Testis (tissue), 3 donors: Measurements from ENCODE around the gene DPEP2. TPM values are rescaled to one million over a fixed set of nuclear protein-coding genes. Genes with fewer than 3 reads are reported as not detected.

Experiments used
- DNase-seq: peaks from one replicate; pipeline ENCODE4 v3.0.0-alpha.2; 2019
- H3K27ac ChIP-seq, 2 donors: fragments of 200-600 bp; sonication (generic); one replicate each; pipeline ENCODE4 v1.5.1; 2019
- H3K27me3 ChIP-seq: fragments of 200-600 bp; sonication (generic); one replicate; pipeline ENCODE4 v1.5.1; 2019
- H3K36me3 ChIP-seq: fragments of 200-600 bp; sonication (generic); one replicate; pipeline ENCODE4 v1.5.1; 2017; ENCODE audit warnings: low read depth; ENCODE audit errors: missing control alignments
- H3K4me1 ChIP-seq: fragments of 200-600 bp; sonication (generic); one replicate; pipeline ENCODE4 v1.5.1; 2019
- H3K4me3 ChIP-seq, 2 donors: fragments of 200-600 bp; sonication (generic); one replicate each; pipeline ENCODE4 v1.5.1; 2017 to 2019
- H3K9me3 ChIP-seq: fragments of 200-600 bp; sonication (generic); one replicate; pipeline ENCODE4 v1.5.1; 2017
- CTCF ChIP-seq, 3 experiments: fragments of 450-650 bp in 2 of 3; fragments of 200-600 bp in 1 of 3; sonication (generic) in 1 of 3; IDR thresholded peaks; one replicate each; pipeline ENCODE4 v1.5.1; 2016 to 2019; ENCODE audit warnings: antibody characterized with exemption in 3 of 3, mild to moderate bottlenecking in 2 of 3, moderate library complexity in 1 of 3
- POLR2A ChIP-seq: fragments of 450-650 bp; IDR thresholded peaks from one replicate; pipeline ENCODE4 v1.6.1; 2017; ENCODE audit warnings: antibody characterized with exemption, mild to moderate bottlenecking, moderate library complexity
- WGBS, 2 donors: methylation state at CpG; one replicate each; pipeline ENCODE4 v1.1.5; 2018; 5-methylcytosine and 5-hydroxymethylcytosine counted together
- intact Hi-C: fragments of 100-400 bp; cut with DNase I; formaldehyde crosslinking; loops from one replicate; pipeline ENCODE4 v1.15.1; 2023; ENCODE audit warnings: low total_unique reads
- polyA plus RNA-seq: library from polyadenylated mRNA; stranded (reverse); fragments of 350-450 nt; fragmentation: Illumina TruSeq; extraction: RNeasy Lipid Tissue Mini Kit (QIAGEN cat#74804); gene quantifications from one replicate; pipeline ENCODE4 v1.2.3, GENCODE V29; 2014; ENCODE audit warnings: low read depth, low replicate concordance; ENCODE audit not compliant: insufficient read depth
- total RNA-seq, 2 donors: library from RNA; depleted of rRNA; stranded (reverse); fragments of >200 nt; gene quantifications; one replicate each; pipeline ENCODE4 v1.2.3, GENCODE V29; 2016

DPEP2 gene
- total and polyA plus RNA-seq, 3 donors from 2014 or later = 2.7 to 5.9 (median 3.0) TPM

GRCh38 chr16:68028996-68029395 lies 29.7 kb upstream of the DPEP2 start:
- WGBS, 2 donors = 90 to 96% methylated on average over 3 of the region's 3 CpGs
- H3K36me3 ChIP-seq = no peaks in the 10 kb centered on the region
- intact Hi-C loops = no loop called here
- DNase-seq = no peak
- H3K9me3 ChIP-seq = no peaks in the 10 kb centered on the region
- no peak overlapping the region for H3K4me3 ChIP-seq
- no peak for TF ChIP-seq POLR2A
- TF ChIP-seq CTCF (IDR thresholded peaks at IDR 0.05) = no peak
- no peak overlapping the region for H3K27ac ChIP-seq
- H3K27me3 ChIP-seq = no peaks in the 10 kb centered on the region
- H3K4me1 ChIP-seq = peaks cover under 1% of the 10 kb centered on the region

DNA sequence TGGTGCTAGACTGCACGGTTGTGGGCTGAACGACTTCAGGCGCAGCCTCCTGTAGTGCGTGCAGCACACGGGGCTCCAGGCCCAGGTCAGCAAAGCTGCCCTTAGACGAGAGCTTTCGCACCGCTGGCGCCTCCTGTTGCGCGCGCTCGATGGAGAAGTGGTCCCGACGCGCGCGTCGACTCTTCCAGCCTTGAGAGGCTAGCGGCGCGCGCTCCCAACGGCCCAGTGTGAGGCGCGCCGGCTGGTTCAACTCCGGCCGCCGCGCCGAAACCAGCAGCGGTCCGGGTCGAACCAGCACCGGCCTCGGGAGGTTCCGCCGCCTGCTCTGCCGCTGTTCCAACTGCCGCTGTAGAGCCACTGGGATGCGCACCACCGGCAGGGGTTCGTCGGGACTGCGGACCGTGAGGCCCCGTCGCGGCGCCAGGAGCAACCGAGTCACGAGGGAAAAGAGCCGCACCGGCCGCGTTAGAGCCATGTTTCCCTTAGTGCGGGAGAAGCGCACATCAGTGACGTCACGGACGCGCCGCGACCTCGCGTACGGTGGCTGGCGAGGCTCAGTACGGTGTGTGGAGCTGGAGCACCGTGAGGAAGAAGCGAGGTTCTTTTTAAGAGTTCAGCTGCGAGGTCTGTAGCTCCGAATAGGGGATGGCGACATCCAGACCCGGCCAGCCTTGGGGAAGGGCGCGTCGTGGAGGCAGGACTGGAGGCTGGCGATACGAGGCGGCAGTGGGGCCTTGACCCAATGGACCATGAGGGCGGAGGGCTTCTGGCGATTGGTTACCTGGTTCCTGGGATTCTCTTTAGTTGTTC lies 23.6 kb upstream of the DPEP2 start, which contains the start of the genes DDX28 and DUS2:
TSS of gene DDX28 (minus strand) at position 505 of the 810 bp plus-strand sequence. CDS start at position 475, 30 bp downstream.
TSS of gene DUS2 (plus strand) at position 557 of the 810 bp plus-strand sequence. CDS start 14,740 bp downstream, outside the sequence.
- no peaks in the 10 kb centered on the region for H3K36me3 ChIP-seq
- 0 to 1% methylated on average over 57 to 59 of the region's 84 CpGs for WGBS, 2 donors
- peaks cover 16% of the 10 kb centered on the region for H3K4me1 ChIP-seq
- TF ChIP-seq POLR2A = no peak
- peak in 2 of 3 experiments; percentile 20 to 40 for TF ChIP-seq CTCF (IDR thresholded peaks at IDR 0.05)
- DNase-seq = peak; percentile 96
- H3K27me3 ChIP-seq = no peaks in the 10 kb centered on the region
- peak within 1 kb of the TSS; percentile 86 to 92 for H3K4me3 ChIP-seq
- intact Hi-C loops = no loop called here
- H3K9me3 ChIP-seq = no peaks in the 10 kb centered on the region
- peak within 1 kb of the TSS; percentile 82 to 85 for H3K27ac ChIP-seq

DNA sequence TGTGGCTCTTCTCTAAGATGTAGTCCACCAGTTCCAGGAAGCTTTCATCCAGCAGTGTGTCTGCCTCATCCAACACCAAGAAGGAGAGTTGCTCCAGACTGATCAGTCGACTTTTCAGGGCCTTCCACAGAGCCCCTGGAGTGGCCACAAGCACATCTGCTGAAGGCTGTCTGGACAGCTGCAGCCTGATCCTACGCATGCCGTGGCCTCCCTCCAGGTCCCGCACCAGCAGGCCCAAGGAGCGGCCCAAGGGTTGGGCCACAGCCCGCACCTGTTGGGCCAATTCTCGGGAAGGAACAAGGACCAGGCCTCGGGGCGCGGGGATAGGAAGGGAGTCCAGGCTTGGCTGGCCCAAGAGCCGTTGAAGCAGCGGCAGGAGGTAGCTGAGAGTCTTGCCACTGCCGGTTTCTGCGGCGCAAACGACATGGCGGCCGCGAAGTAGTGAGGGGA lies 23.0 kb upstream of the DPEP2 start:
- TF ChIP-seq POLR2A (no peak), CTCF (IDR thresholded peaks at IDR 0.05) (no peak)

GRCh38 chr16:68021490-68021889 lies 22.2 kb upstream of the DPEP2 start:
- TF ChIP-seq CTCF (IDR thresholded peaks at IDR 0.05) (no peak), POLR2A (no peak)
- WGBS, 2 donors = 74 to 90% methylated on average over 2 to 10 of the region's 10 CpGs
- peaks cover 16% of the 10 kb centered on the region for H3K4me1 ChIP-seq
- peak overlapping the region in 1 of 2 donors; percentile 92 for H3K4me3 ChIP-seq
- no peaks in the 10 kb centered on the region for H3K27me3 ChIP-seq
- intact Hi-C loops = no loop called here
- H3K9me3 ChIP-seq = no peaks in the 10 kb centered on the region
- no peak overlapping the region for H3K27ac ChIP-seq
- no peak for DNase-seq
- H3K36me3 ChIP-seq = no peaks in the 10 kb centered on the region

More for the DNA sequence above, 23.0 kb upstream of the DPEP2 start:
- H3K4me1 ChIP-seq = peaks cover 16% of the 10 kb centered on the region
- peak; percentile 17 for DNase-seq
- WGBS, 2 donors = 2 to 7% methylated on average over 13 to 19 of the region's 19 CpGs
- no peaks in the 10 kb centered on the region for H3K27me3 ChIP-seq
- H3K36me3 ChIP-seq = no peaks in the 10 kb centered on the region
- intact Hi-C loops = no loop called here
- H3K9me3 ChIP-seq = no peaks in the 10 kb centered on the region
- peak overlapping the region; percentile 86 to 92 for H3K4me3 ChIP-seq
- peak overlapping the region; percentile 82 to 85 for H3K27ac ChIP-seq
